GM18520 (cell line): ENCODE measurements around the gene C3orf52.

Experiments
- ATAC-seq: cut with Tn5 transposase; IDR thresholded peaks from one replicate; pipeline ENCODE4 v1.9.1; 2021; ENCODE audit not compliant: unreplicated experiment

C3orf52 gene

GRCh38 chr3:112117841-112118571, 31.8 kb downstream of the C3orf52 start:
- no peak for ATAC-seq

GRCh38 chr3:112119962-112120836, 34.0 kb downstream of the C3orf52 start:
- no peak for ATAC-seq

GRCh38 chr3:112121577-112122547, 35.7 kb downstream of the C3orf52 start:
- no peak for ATAC-seq

DNA sequence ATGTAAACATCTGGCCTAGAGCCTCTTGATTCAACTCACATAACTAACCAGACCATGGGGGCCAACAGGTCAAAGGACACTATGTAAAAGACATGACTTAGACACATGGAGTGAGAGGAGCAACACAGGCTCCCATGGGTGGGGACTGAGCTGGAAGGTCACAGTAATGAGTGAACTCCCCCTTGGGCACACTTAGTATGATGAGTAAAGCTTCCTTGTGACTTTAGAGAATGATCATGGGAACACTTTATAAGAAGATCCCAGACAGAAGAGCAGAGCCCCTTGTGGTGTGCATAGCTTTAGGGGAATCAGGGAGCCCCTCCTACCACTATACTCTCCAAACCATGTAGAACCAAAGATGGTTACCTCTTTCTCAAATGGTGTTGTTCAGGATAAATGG, 36.7 kb downstream of the C3orf52 start:
- no peak for ATAC-seq

DNA sequence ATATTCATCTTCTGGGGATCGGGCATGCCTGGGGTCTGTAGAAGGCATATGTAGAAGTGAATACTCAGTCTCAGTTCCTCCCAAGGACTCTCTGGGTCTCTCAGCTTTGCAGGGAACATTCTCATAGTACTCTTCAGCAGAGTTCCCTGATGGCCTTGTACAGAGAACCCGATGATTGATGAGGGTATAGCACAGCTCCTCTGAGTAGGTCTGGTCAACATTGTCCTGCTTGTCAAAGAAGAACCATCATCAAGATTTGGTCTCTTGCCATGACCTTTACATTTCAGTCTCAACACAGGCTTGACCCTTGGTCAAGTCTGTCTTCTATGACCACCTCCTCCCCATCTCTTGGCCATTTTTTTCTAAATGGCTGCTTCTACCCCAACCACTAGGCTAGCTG, 37.4 kb downstream of the C3orf52 start:
- ATAC-seq, result no peak

GRCh38 chr3:112124907-112125607, 38.9 kb downstream of the C3orf52 start:
- no peak for ATAC-seq

- no peak for ATAC-seq
Measured at GRCh38 chr3:112126511-112126911, 40.3 kb downstream of the C3orf52 start.

DNA sequence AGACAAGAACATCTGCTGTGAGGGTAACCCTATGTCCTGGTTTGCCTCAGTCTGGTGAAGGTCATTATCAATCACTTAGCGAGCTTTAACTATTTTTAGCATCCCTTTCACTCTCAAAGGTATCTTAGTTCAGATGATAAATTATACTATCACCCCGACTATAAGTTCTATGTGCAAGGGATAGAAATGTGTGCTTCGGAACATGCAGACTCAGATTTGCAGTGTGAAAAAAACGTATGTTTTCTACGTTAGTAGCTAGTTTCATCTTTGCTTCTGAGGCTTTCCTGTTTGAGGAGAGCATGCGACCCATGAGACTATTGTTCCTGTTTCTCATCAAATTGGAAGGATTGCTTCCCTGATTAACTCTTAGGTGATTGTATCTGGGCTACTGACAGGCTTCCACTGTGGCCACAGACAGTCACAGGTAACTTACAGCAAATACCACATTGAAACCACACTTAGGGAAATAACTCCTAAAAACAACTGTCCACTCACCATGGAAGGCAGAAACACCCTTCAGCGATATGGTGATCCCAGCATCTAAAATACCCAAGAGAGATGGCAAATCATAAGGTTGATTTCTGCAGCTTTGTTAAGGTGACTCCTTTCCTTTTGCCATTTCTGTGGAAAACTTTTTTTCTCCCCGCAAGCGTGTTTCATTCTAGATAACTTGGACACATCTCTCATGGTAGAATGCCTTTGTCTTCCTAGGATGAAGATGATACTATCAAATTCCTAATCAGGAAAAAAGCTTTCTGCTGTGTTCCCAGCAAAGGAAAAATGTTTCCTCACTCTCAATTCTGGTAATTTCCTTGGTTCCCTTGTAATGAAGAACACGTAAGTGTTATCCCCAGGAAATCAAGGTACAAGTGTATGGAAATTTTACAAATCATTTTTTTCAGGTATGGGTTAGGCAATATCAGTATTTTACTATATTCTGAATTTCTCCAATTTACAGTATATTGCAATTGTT, 41.6 kb downstream of the C3orf52 start:
- ATAC-seq, result no peak

DNA sequence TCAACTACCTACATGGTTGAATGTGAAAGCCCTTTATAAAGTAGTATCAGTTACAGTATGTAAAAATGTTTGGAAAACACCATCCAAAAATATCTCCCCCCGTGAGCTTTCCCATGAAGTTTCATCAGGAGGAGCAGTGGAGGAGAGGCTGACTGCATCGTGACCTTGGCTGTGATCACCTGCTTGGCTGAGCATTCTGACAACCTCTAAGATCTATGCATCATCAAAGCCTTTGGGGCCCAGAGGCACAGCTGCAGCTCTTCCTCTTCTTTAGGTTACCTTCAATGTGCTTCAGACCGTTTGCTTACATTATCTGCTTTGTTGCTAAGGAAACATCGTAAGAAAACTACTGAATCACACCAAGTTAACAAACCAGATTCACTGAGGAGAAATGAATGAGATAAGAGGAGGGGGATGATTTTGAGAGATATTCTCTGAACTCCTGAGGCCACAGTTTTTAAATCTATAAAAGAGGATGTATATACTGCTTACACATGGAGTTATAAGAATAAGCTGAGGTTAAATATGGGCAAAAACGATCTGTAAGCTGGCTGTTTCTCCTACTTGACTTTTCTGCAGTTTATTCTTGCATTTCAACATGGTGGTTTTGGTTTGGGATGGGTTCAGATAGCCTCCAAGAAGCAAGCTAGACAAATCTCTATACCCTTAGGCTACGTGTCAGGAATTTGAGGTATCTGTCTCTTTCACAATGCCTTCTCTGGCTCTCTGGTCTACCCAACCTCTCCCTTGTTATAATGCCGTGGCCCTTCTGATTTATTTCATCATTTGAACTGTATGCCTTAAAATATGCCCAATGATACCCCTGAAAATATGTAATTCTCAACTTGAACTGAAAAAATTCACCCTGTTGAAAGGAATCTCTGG, 42.9 kb downstream of the C3orf52 start:
- ATAC-seq, result peak; percentile 20

- ATAC-seq, result no peak
Measured at GRCh38 chr3:112129925-112130637, 43.9 kb downstream of the C3orf52 start.

GRCh38 chr3:112130638-112130993, 44.4 kb downstream of the C3orf52 start:
- ATAC-seq, result no peak

GRCh38 chr3:112131111-112131510, 44.9 kb downstream of the C3orf52 start:
- ATAC-seq, result no peak

DNA sequence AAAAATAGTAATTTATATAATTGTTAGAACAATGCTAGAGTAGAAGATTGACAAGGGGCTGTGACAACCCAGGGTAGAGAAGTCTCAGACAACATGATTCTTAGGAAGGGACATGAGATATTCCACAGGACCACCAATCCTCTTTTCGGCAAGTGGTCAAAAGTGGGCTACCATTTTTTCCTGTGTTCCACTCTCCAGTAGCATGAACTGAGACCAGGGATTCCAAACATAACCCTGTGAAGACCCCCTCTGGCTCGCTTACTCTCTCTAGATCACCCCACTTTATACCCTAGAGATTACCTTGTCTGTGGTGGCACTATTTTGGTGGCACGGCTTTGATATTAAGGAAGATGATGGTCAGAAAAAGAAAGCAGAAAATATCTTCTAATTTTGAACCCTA, 45.9 kb downstream of the C3orf52 start:
- ATAC-seq, result no peak

GRCh38 chr3:112132554-112132953, 46.4 kb downstream of the C3orf52 start:
- ATAC-seq, result no peak

DNA sequence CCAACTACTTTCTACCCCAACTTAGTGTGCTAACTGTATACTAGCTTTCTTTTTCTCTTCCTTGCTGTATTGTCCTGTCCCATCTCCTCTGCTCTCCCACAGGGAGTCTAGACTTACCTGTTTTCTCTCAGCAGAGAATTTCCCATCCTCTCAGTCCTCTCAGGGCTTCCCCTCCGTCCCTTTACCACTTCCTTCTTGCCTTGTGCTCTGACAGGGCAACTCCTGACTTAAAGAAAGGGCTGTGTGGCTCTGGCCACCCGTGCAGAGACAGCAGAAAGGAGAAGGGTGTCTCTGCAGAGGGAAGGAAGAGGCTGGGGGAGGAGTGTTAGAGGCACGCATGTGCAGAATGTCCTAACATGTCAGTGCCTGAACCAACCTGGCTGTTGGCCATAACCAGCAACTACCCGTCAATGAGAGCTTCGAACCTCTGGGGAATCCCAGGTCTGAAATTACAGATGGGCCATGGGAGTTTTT, 46.8 kb downstream of the C3orf52 start, which contains the start of gene GCSAM:
Gene GCSAM, minus strand, starts transcription at position 274 of the 474 bp plus-strand sequence. Its CDS starts 128 bp downstream, at position 146.
- peak; percentile 70 for ATAC-seq

DNA sequence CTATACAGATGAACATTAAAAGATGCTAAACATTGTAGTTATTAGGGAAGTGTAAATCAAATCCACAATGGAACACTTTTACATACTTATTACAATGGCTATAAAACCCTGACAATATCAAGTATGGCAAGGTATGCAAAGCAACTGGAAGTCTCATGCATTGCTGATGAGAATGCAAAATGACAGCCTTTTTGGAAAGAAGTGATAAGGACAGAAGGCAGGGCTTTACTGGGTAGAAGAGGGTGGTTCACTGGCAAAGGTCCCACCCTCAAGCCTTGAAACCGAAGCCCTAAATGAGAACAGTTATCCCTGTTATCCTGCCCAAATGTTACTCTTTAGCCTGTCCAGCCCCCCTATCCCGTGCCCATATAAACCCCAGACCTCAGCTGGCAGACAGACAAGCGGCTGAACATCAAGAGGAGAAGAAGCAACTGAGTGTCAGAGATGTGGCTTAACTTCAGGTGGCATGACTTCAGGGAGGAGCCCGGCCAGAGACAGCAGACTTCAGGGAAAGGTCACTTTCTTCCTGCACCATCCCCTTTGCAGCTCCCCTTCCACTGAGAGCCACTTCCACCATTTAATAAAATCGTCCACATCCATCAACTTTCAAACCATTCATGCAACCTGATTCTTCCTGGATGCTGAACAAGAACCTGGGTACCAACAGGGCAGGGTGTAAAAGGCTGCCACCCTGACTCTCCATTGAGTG, 47.6 kb downstream of the C3orf52 start:
- no peak for ATAC-seq
